ENCODE results near the gene FOXF1. TPM values are rescaled to one million over a fixed set of nuclear protein-coding genes. Genes with fewer than 3 reads are reported as not detected.

FOXF1 gene
- polyA plus RNA-seq, 3 donors = 0.03 to 0.06 TPM; not detected in 1

DNA sequence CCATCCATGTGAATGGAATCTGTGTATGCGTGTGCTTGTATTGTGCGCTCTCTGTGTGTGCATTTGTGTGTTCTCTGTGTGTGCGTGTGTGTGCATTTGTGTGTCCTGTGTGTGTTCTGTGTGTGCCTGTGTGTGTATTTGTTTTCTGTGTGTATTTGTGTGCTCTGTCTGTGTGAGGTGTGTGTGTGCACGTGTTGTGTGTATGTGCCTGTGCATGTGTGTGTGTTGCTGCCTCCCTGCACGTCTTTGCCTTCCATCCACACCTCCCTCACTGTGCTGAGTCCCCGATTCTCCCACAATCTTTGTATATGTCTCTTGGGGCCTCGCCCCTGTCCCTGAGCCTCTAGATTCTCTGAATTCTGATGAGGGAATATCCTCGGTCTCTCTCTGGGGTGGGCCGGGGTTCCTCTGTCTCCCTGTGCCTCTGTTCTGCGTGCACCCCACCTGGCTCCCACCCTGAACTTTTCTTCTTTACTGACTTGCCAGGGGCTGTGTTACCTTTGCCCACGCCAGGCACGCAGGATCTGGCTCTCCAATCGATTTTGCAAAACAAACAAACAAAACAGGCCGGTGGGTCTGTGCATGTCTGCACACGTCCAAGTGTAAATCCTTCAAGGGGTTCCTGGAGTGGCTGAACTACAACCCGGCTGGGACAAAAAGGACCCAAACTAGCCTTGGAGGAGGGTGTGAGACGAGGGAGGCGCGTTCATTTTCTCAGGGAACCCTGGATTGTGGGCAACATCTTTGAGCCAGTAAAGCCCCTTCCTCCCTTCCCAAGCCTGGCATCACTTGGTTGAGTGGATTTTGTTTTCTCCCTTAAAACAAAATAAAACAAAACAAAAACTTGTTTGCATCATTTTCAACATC lies 8.1 kb upstream of the FOXF1 start:
- DNase-seq (ENCODE audit: extremely low read depth in 1 of 11, low read depth in 9 of 11, low spot score in 4 of 11) = no peak

DNA sequence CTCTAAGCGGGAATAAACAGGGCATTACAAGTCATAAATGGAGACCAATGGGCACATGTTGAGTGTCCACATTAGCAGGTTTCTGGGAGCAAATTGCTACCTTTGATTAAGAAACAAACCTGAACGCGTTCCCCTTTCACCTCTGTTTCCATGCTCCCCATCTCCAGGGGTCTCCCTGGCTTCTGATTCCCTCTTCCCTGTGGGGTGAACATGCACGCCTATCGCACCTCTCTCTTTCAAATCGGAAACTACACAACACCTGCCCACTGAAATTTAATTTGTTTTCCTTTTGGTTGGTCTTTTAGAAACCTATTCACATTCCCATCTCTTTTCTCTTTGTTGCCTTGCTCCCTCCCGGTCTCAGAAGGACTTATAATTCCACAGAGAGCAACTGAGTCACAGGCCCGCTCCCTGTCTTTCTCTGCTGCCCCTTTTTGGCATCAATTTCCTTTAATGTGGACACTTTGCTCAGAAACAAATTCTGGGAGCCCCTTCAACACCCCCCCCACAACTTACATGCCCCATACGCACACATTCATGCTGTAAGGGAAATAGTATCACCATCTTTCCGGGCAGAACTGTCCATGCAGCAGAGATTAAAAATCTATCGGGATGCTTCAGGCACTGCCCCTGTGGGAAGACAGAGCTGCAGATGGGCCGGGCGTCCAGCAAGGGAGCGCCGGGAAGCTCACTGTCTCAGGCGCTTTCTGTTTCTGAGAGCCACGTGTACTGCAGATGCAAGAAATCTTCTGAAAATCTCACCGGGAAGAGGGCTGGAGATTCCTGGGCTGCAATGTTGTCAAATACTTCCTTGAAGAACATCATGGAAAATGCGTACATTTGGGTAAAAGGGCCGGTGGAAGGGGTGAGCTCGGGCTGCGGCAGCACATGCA lies 7.2 kb upstream of the FOXF1 start:
- no peak for DNase-seq (ENCODE audit: extremely low read depth in 1 of 11, low read depth in 9 of 11, low spot score in 4 of 11)

GRCh38 chr16:86503830-86504229 lies 6.5 kb upstream of the FOXF1 start:
- DNase-seq (ENCODE audit: extremely low read depth in 1 of 11, low read depth in 9 of 11, low spot score in 4 of 11) = no peak

DNA sequence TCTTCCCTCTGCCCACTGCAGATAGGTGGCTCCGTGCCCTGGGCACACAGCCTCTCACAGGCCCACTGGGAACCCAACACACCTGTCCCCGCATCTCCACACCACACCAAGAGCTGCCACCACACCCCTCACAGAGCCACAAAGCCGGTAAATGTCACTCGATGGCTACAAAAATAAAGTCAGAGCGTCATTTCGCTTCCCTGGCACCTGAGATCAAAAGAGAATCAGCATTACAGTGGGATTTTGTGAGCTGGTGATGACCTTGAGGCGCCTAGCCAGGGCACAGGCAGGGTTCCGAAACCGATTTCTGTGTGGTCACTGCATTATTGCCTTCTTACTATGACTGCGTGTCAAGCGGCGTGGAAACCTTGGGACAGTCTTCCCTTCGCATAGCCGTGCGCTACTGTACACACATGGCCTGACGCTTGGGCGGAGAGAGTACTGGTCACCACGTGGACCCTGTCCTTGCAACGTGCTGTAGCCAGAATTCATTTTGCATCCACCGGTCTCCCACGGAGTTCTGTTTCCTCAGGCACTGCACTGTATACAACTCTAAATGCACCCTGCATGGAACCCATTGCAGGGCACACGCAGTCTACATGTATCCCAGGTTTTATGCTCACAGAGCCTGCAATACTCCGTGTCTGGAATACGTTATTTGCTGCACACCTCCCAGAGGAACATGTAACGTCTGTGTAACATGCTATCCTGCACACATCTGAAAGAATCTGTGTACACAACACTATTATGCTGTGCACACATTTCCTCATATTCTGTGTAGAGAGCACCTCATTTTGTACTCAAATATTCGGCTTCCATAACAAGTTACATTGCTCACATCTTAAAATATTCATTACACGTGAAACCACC lies 5.8 kb upstream of the FOXF1 start:
- no peak for DNase-seq (ENCODE audit: extremely low read depth in 1 of 11, low read depth in 9 of 11, low spot score in 4 of 11)

DNA sequence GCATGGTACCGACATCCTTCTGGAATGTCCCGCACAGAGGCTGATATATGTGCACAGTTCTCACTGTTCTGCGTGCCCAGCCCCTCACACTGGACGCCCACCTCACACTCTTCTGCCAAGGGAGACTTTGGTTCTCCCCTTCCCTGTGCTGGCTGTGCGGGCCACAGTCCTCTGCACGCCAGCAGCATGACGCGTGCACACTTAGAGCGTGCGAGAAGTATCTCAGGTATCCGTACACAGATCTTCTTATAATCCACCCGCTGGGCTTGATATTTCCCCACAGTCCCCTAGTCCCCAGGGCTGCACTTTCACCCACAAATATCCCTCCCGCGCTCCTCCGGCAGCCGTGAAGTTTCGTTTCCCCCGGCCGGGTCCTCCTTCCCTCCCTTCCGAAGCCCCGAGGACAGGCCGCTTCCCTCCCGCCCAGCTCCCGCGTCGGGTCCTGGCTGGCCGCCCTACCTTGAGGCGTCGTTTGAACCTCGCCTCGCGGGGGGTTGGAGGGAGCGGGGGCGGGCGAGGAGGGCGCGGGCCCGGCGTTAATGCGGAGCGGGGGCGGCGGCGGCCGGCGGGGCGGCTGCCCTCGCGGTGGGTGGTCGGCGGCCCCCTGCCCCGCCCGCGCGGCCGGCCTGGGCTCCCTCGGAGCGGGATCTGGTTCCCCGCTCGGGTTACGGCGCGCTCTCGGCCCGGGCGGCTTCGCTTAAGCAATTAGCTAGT lies 5.0 kb upstream of the FOXF1 start:
- DNase-seq (ENCODE audit: extremely low read depth in 1 of 11, low read depth in 9 of 11, low spot score in 4 of 11) = no peak

GRCh38 chr16:86505899-86506864 lies 4.1 kb upstream of the FOXF1 start:
- DNase-seq (ENCODE audit: extremely low read depth in 1 of 11, low read depth in 9 of 11, low spot score in 4 of 11) = no peak

- no peak for DNase-seq (ENCODE audit: extremely low read depth in 1 of 11, low read depth in 9 of 11, low spot score in 4 of 11)
Measured at GRCh38 chr16:86507173-86508027, 2.9 kb upstream of the FOXF1 start.

DNA sequence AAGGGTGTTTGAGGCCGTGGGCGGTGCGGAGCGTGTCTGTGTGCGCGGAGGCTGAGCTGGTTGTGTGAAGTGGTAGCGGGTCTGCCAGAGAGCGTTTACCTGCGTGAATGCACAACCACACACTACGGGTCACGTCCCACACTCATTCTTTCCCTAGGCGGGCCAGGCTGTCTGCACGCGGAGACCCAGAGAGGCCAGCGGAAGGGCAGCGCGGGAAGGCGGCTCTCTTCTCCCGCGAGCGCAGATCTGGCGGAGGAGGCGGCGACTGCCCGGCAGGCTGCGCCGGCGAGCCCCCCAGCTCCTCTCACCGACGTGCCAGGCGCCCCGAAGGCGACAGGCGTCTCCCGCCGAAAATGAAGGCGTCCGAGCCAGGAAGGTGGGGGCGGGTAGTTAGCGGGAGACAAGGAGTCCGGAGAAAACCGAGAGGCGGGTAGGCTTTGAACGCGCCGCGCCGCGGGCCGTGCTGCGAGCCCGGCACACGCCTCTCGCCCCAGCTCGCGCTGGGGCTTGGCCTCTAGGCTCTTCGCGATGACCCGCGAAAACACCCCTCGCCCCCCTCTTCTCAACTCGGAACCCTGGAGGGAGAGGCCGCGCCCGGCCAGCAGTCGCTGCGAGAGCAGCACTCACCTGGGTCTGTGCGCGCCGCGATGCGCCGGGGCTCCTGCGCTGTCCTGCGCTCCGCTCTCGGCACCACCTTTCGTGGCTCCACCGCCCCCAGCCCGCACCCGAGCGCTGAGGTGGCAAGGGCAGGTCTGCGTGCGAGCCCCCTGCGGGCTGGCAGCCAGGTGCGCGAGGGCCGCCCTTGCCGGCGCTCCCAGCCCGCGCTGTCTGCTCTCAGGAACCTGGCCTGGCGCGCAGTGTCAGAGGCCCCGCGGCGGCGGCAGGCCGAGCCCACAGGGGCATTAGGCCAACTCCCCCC lies 2.0 kb upstream of the FOXF1 start:
- no peak for DNase-seq (ENCODE audit: extremely low read depth in 1 of 11, low read depth in 9 of 11, low spot score in 4 of 11)

DNA sequence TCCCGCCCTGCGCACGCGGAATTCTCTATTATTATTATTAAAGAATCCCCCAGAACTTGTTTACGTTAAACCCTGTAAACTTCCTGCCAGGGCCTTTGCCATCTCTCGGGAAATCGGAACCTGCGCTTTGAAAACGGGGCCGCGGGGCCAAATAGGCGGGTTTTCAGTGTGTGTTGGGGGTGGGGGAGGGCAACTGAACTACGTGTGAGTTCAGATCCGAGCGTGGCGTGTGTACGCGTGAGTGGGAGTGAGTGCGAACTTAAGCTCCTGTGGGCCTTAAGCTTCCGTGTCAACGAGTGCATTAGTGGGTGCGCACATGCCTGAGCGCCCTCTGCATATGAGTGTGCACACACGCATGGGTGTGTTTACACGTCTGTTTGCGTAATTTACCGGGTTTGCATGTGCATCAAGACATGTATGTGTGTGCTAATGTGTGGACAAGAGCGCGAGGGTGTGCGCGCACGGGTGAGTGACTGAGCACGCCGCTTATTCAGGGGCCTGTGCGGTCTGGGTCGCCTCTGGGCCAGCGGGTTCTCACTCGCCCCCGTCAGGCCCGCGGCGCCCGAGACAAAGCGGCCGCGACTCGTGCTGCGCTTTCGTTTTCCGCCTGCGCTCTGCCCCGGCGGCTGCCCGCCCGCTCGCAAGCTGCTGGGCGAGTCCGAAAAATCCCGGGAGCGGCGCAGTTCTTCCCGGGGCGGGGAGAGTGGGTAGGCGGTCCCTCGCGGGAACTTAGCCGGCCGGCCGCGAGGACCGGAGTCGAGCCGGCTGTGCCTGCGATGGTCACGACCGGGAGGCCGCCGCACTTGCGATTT lies 1.2 kb upstream of the FOXF1 start:
- DNase-seq (ENCODE audit: extremely low read depth in 1 of 11, low read depth in 9 of 11, low spot score in 4 of 11) = no peak

GRCh38 chr16:86509759-86510464 lies 415 bp upstream of the FOXF1 start:
- no peak for DNase-seq (ENCODE audit: extremely low read depth in 1 of 11, low read depth in 9 of 11, low spot score in 4 of 11)

GRCh38 chr16:86511317-86512161 lies 1.2 kb downstream of the FOXF1 start:
- no peak for DNase-seq (ENCODE audit: extremely low read depth in 1 of 11, low read depth in 9 of 11, low spot score in 4 of 11)

GRCh38 chr16:86512301-86512859 lies 2.1 kb downstream of the FOXF1 start:
- DNase-seq (ENCODE audit: extremely low read depth in 1 of 11, low read depth in 9 of 11, low spot score in 4 of 11) = no peak

- no peak for DNase-seq (ENCODE audit: extremely low read depth in 1 of 11, low read depth in 9 of 11, low spot score in 4 of 11)
Measured at GRCh38 chr16:86512860-86513470, 2.6 kb downstream of the FOXF1 start.
